Common myeloid progenitor, CD34-positive (primary cell): ENCODE results near the gene ALOX15B.

Experiments used
- CTCF ChIA-PET: fragments of 350-600 bp; sonication (Branson Sonifier 250); formaldehyde crosslinking; loops from one replicate; lab custom pipeline; 2021; ENCODE audit warnings: antibody characterized with exemption; lab: Charles Lee
- POLR2A ChIA-PET: fragments of 350-600 bp; sonication (Branson Sonifier 250); formaldehyde crosslinking; loops from one replicate; lab custom pipeline; 2021; ENCODE audit warnings: antibody characterized with exemption; lab: Charles Lee
- DNase-seq, 3 donors: peaks; one replicate each; pipeline versions ENCODE4 v3.0.0 to v3.0.0-alpha.2; 2013
- H3K27ac ChIP-seq, 2 experiments: 1 replicate in 1 of 2; 2 replicates in 1 of 2; pipeline ENCODE4 v1.7.0; 2013; ENCODE audit warnings: inconsistent platforms in 2 of 2, low read length in 2 of 2, mild to moderate bottlenecking in 2 of 2, low read depth in 1 of 2, moderate library complexity in 1 of 2; ENCODE audit not compliant: severe bottlenecking in 2 of 2, insufficient read depth in 1 of 2, poor library complexity in 1 of 2
- H3K27me3 ChIP-seq, 5 experiments: replicated peaks in 2 of 5; 1 replicate in 3 of 5; 2 replicates in 2 of 5; pipeline versions ENCODE4 v1.6.1 to v1.7.0; 2013; ENCODE audit warnings: low read length in 4 of 5, mild to moderate bottlenecking in 2 of 5, moderate library complexity in 2 of 5, inconsistent platforms in 1 of 5; ENCODE audit not compliant: insufficient read depth in 5 of 5, control insufficient read depth in 4 of 5
- H3K36me3 ChIP-seq, 4 experiments: 1 replicate in 2 of 4; 2 replicates in 2 of 4; pipeline versions ENCODE4 v1.6.1 to v1.7.0; 2013; ENCODE audit warnings: low read length in 3 of 4, control low read depth in 1 of 4, mild to moderate bottlenecking in 1 of 4; ENCODE audit not compliant: control insufficient read depth in 4 of 4, insufficient read depth in 4 of 4
- H3K4me1 ChIP-seq, 4 experiments: 1 replicate in 3 of 4; 2 replicates in 1 of 4; pipeline versions ENCODE4 v1.6.1 to v1.7.1; 2013; ENCODE audit warnings: low read length in 3 of 4, mild to moderate bottlenecking in 3 of 4, control low read depth in 1 of 4, inconsistent platforms in 1 of 4, moderate library complexity in 1 of 4; ENCODE audit not compliant: control insufficient read depth in 4 of 4, insufficient read depth in 4 of 4; ENCODE audit errors: control extremely low read depth in 1 of 4
- H3K4me3 ChIP-seq, 7 experiments: 1 replicate in 4 of 7; 2 replicates in 3 of 7; pipeline versions ENCODE4 v1.5.1 to v1.7.0; 2013; ENCODE audit warnings: mild to moderate bottlenecking in 7 of 7, low read length in 6 of 7, moderate library complexity in 6 of 7, inconsistent platforms in 2 of 7, low read depth in 2 of 7, control low read depth in 1 of 7; ENCODE audit not compliant: insufficient read depth in 4 of 7, control insufficient read depth in 1 of 7; ENCODE audit errors: extremely low read depth in 1 of 7
- H3K9me3 ChIP-seq, 5 experiments: 1 replicate in 4 of 5; 2 replicates in 1 of 5; pipeline versions ENCODE4 v1.6.1 to v1.7.1; 2013; ENCODE audit warnings: low read length in 4 of 5, mild to moderate bottlenecking in 2 of 5, inconsistent platforms in 1 of 5, low read depth in 1 of 5, moderate library complexity in 1 of 5; ENCODE audit not compliant: control insufficient read depth in 4 of 5, insufficient read depth in 2 of 5; ENCODE audit errors: control extremely low read depth in 1 of 5
- WGBS: methylation state at CpG from one replicate; pipeline ENCODE4 v1.1.5; 2013; ENCODE audit not compliant: insufficient coverage; 5-methylcytosine and 5-hydroxymethylcytosine counted together

Gene ALOX15B

GRCh38 chr17:8018436-8018835, 20.4 kb upstream of the ALOX15B start:
- Histone ChIP-seq H3K36me3 (no peaks in the 10 kb centered on the region), H3K27me3 (peaks cover 0 to 3% (median 0%) of the 10 kb centered on the region in 5 experiments), H3K9me3 (no peaks in the 10 kb centered on the region), H3K27ac (peak overlapping the region in 1 of 2 experiments; percentile 37), H3K4me3 (peak overlapping the region in 4 of 7 experiments; percentile 12 to 54 (median 40)), H3K4me1 (peaks cover 7 to 55% (median 52%) of the 10 kb centered on the region in 4 experiments)
- ChIA-PET CTCF (interaction anchor here (0.8 to 10.9 kb wide), 14 partner anchors 11 to 105 kb away, joined by 3 to 117 read pairs (median 8); partner anchors contain the start of genes ALOX15B and GUCY2D), POLR2A (interaction anchor here (0.5 to 1.2 kb wide), 5 partner anchors 16 to 87 kb away, joined by 3 to 5 read pairs (median 3); partner anchors contain the start of genes GUCY2D and TRAPPC1)
- WGBS, result no CpG with 5 or more reads among the region's 3 CpGs
- DNase-seq, result peak; percentile 79 to 96 (median 93)

DNA sequence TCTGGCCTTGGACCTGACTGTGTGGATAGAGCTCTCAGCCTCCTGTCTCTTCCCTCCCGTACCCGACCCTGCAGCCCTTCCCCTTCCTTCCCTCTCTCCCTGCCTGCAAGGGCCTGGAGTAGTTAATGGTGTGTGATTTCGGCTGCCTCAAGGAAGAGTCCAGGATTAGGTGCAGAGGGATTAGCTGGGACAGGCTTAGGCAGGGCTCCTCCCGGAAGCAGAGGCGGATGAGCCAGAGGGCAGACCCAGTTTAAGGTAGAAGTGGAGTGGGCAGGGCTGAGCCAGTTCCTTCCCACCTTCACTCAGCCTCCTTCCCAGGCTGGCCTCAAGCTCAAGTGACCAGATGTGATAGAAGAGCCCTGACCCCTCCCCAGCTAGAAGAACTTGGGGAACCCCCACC, 19.7 kb upstream of the ALOX15B start:
- DNase-seq, result no peak
- 57% methylated on average over 1 of the region's 5 CpGs for WGBS
- Histone ChIP-seq H3K27me3 (peaks cover 0 to 3% (median 0%) of the 10 kb centered on the region in 5 experiments), H3K9me3 (no peaks in the 10 kb centered on the region), H3K36me3 (no peaks in the 10 kb centered on the region), H3K4me1 (peaks cover 7 to 49% (median 45%) of the 10 kb centered on the region in 4 experiments), H3K27ac (no peak overlapping the region), H3K4me3 (peak overlapping the region in 4 of 7 experiments; percentile 7 to 25 (median 8))
- ChIA-PET CTCF (interaction anchor here (1.1 to 10.9 kb wide), 9 partner anchors 12 to 42 kb away, joined by 4 to 117 read pairs (median 17); partner anchors contain the start of genes ALOX15B and GUCY2D), POLR2A (interaction anchor here (0.5 kb wide), 1 partner anchor 43 kb away, joined by 4 read pairs; no protein-coding TSS in a partner anchor)

DNA sequence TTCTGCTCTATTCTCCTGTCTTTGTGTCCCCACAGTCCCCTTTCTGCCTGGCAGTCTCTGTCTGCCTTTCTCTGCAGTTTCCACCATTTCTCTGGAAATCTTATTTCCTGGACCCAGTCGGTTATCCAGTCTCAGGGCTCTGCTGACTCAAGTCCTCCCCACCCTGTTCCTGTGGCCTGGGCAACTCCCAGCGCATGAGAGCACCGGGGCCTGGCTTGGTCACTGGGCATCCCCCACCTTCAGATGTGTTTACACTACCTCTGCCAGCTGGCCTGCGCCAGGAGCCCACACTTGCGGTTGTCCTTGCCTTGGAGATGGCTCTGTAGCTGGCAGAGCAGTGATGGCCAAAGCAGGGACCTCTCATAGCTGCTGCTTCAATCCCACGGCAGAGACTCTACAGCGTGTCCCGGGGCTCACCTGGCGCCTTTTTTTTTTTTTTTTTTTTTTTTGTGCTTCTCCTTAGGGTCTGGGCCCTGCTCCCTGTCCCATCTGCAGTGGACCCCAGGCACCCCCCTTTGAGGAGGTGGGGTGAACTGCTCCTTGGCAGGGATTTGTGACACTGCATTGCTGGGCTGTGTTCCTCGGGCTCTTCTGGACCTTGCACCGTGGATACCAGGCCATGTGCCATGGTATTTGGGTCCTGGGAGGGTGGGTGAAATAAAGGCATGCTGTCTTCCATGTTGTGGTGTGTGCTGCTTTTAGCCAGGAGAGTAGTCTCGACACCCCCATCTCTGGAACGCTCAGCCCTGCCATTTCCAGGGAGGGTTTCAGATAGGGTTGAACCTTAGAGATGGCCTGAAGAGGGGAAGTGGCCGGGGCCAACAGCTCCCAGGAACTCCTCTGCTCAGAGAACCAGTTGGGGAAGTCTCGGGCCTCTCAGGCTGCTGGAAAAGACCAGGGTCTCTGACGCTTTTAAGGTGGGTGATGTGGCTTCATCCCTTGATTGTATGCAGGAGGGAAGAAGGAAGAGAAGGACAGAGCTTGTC, 18.9 kb upstream of the ALOX15B start:
- H3K27me3 ChIP-seq, result no peaks in the 10 kb centered on the region
- WGBS, result 74% methylated on average over 6 of the region's 16 CpGs
- POLR2A ChIA-PET, result no interaction called here
- H3K9me3 ChIP-seq, result no peaks in the 10 kb centered on the region
- H3K36me3 ChIP-seq, result no peaks in the 10 kb centered on the region
- H3K4me3 ChIP-seq, result peak overlapping the region in 1 of 7 experiments; percentile 6
- CTCF ChIA-PET, result interaction anchor here (0.8 to 10.9 kb wide), 9 partner anchors 11 to 60 kb away, joined by 3 to 117 read pairs (median 5); partner anchors contain the start of gene ALOX15B
- H3K27ac ChIP-seq, result no peak overlapping the region
- DNase-seq, result peak in 2 of 3 donors; percentile 44 to 56
- peaks cover 7 to 49% (median 45%) of the 10 kb centered on the region in 4 experiments for H3K4me1 ChIP-seq

- no peak overlapping the region for H3K27ac ChIP-seq
- WGBS, result 100% methylated on average over 5 of the region's 9 CpGs
- DNase-seq, result no peak
- peaks cover 7 to 44% (median 41%) of the 10 kb centered on the region in 4 experiments for H3K4me1 ChIP-seq
- H3K4me3 ChIP-seq, result no peak overlapping the region
- H3K36me3 ChIP-seq, result no peaks in the 10 kb centered on the region
- POLR2A ChIA-PET, result no interaction called here
- H3K9me3 ChIP-seq, result no peaks in the 10 kb centered on the region
- CTCF ChIA-PET, result interaction anchor here (0.8 to 10.9 kb wide), 7 partner anchors 10 to 59 kb away, joined by 3 to 117 read pairs (median 3); partner anchors contain the start of gene ALOX15B
- H3K27me3 ChIP-seq, result no peaks in the 10 kb centered on the region
These were observed 17.9 kb upstream of the ALOX15B start for GRCh38 chr17:8020776-8021564.

- POLR2A ChIA-PET, result interaction anchor here (1.6 kb wide), 1 partner anchor 10 kb away, joined by 8 read pairs; no protein-coding TSS in a partner anchor
- DNase-seq, result no peak
These were observed 17.1 kb upstream of the ALOX15B start for GRCh38 chr17:8021565-8022359.

More at GRCh38 chr17:8021565-8022359, 17.1 kb upstream of the ALOX15B start:
- peaks cover 7 to 36% (median 33%) of the 10 kb centered on the region in 4 experiments for H3K4me1 ChIP-seq
- no peak overlapping the region for H3K27ac ChIP-seq
- no peaks in the 10 kb centered on the region for H3K27me3 ChIP-seq
- no peak overlapping the region for H3K4me3 ChIP-seq
- CTCF ChIA-PET, result interaction anchor here (0.7 to 10.9 kb wide), 8 partner anchors 9 to 40 kb away, joined by 3 to 117 read pairs (median 4); partner anchors contain the start of gene ALOX15B
- no peaks in the 10 kb centered on the region for H3K9me3 ChIP-seq
- WGBS, result 96% methylated on average over 11 of the region's 13 CpGs
- H3K36me3 ChIP-seq, result no peaks in the 10 kb centered on the region
